ENCODE results near the gene RNASEL. TPM values are rescaled to one million over a fixed set of nuclear protein-coding genes. Genes with fewer than 3 reads are reported as not detected.

The RNASEL gene
- total and polyA plus RNA-seq, 2 of the 13 experiments (the other 11 are each of a cell fraction or from before 2014, with no cell fraction given): 0.05 to 0.20 TPM

GRCh38 chr1:182603646-182604174 is 14.7 kb upstream of the RNASEL start:
- no peak for DNase-seq (ENCODE audit: low spot score)
- CTCF ChIA-PET (ENCODE audit: low intra/inter-chr PET ratio, low total read pairs): no interaction called here
- WGBS (ENCODE audit: low lambda C conversion rate): 5% methylated on average over 11 of the region's 12 CpGs
- POLR2A ChIA-PET: no interaction called here
- Histone ChIP-seq H4K20me1 (ENCODE audit: insufficient read depth, low read length) (no peaks in the 10 kb centered on the region), H2AFZ (ENCODE audit: low read length) (no peak overlapping the region), H3K9me3 (ENCODE audit: low read length) (no peaks in the 10 kb centered on the region), H3K36me3 (replicated peaks in 1 of 2; ENCODE audit: control insufficient read depth in 1 of 2, insufficient read depth in 2 of 2, low read length in 2 of 2) (no peaks in the 10 kb centered on the region), H3K4me1 (ENCODE audit: insufficient read depth, low read length) (no peaks in the 10 kb centered on the region), H3K4me2 (ENCODE audit: low read depth, low read length) (no peak overlapping the region), H3K4me3 (replicated peaks in 1 of 3; ENCODE audit: insufficient read depth in 1 of 3, low read depth in 2 of 3, low read length in 3 of 3) (no peak overlapping the region), H3K27ac (ENCODE audit: extremely low read length, insufficient read depth, low read length) (no peak overlapping the region), H3K9ac (ENCODE audit: insufficient read depth, low read depth, low read length) (no peak overlapping the region), H3K79me2 (ENCODE audit: insufficient read depth, low read length) (no peaks in the 10 kb centered on the region), H3K27me3 (ENCODE audit: control insufficient read depth in 1 of 2, insufficient read depth in 2 of 2, low read length in 2 of 2) (peaks cover 3 to 14% of the 10 kb centered on the region in 2 experiments; a peak in 3 of 5 replicates)
- no peak for FAIRE-seq
- in situ Hi-C loops (cut with HindIII; ENCODE audit: extremely low pct_ligation_motif_present, low pct_unique_long_range_greater_than_20kb) (loop anchor here (5.0 kb wide), 1 partner anchor 184 kb away; the partner anchor contains the start of gene NPL), intact Hi-C loops (cut with micrococcal nuclease; ENCODE audit: unreplicated experiment) (no loop called here)
- ATAC-seq: no peak
- no TSS peak for BruUV-seq (replicated peaks)
- no peak for TF ChIP-seq ZNF83 (CRISPR knock-in tag; IDR thresholded peaks at IDR 0.05; ENCODE audit: borderline replicate concordance)
- no peak for TF ChIP-seq E2F1 (CRISPR knock-in tag; IDR thresholded peaks at IDR 0.05)
- TF ChIP-seq MYNN (CRISPR knock-in tag; IDR thresholded peaks at IDR 0.05; ENCODE audit: low read depth): no peak
- TF ChIP-seq ZHX1 (CRISPR knock-in tag; IDR thresholded peaks at IDR 0.05; ENCODE audit: low read depth): no peak
- TF ChIP-seq HNRNPLL (IDR thresholded peaks at IDR 0.05; ENCODE audit: low read depth, low read length, poor library complexity, severe bottlenecking): no peak
- TF ChIP-seq ZNF350 (CRISPR knock-in tag; IDR thresholded peaks at IDR 0.05; ENCODE audit: borderline replicate concordance, low read depth): no peak
- no peak for TF ChIP-seq EHMT2 (IDR thresholded peaks at IDR 0.05; ENCODE audit: borderline replicate concordance, low read depth, low read length)
- TF ChIP-seq NCOA2 (CRISPR knock-in tag; IDR thresholded peaks at IDR 0.05): no peak
- TF ChIP-seq, protein P1, sequence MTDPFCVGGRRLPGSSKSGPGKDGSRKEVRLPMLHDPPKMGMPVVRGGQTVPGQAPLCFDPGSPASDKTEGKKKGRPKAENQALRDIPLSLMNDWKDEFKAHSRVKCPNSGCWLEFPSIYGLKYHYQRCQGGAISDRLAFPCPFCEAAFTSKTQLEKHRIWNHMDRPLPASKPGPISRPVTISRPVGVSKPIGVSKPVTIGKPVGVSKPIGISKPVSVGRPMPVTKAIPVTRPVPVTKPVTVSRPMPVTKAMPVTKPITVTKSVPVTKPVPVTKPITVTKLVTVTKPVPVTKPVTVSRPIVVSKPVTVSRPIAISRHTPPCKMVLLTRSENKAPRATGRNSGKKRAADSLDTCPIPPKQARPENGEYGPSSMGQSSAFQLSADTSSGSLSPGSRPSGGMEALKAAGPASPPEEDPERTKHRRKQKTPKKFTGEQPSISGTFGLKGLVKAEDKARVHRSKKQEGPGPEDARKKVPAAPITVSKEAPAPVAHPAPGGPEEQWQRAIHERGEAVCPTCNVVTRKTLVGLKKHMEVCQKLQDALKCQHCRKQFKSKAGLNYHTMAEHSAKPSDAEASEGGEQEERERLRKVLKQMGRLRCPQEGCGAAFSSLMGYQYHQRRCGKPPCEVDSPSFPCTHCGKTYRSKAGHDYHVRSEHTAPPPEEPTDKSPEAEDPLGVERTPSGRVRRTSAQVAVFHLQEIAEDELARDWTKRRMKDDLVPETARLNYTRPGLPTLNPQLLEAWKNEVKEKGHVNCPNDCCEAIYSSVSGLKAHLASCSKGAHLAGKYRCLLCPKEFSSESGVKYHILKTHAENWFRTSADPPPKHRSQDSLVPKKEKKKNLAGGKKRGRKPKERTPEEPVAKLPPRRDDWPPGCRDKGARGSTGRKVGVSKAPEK (CRISPR knock-in tag; IDR thresholded peaks at IDR 0.05; ENCODE audit: borderline replicate concordance): no peak
- TF ChIP-seq NR2F1 (CRISPR knock-in tag; IDR thresholded peaks at IDR 0.05): no peak
